CD4-positive, CD25-positive, alpha-beta regulatory T cell (primary cell): ENCODE data around the gene PRR19. TPM values are rescaled to one million over a fixed set of nuclear protein-coding genes. Genes with fewer than 3 reads are reported as not detected.

ENCODE experiments used
- ATAC-seq, 2 donors: fragments of 150-1000 bp; cut with Tn5 transposase; one replicate each; pipeline ENCODE4 v1.10.0; 2021; ENCODE audit warnings: low read depth in 2 of 2, moderate number of reproducible peaks in 2 of 2, moderate library complexity in 1 of 2
- DNase-seq, 3 donors: peaks; one replicate each; pipeline versions ENCODE4 v3.0.0 to v3.0.0-alpha.2; 2012 to 2022; ENCODE audit warnings: mixed read lengths in 1 of 3
- H3K27ac ChIP-seq: one replicate; pipeline ENCODE4 v1.7.0; 2013; ENCODE audit warnings: mild to moderate bottlenecking, low read length; ENCODE audit not compliant: insufficient read depth, poor library complexity, severe bottlenecking
- H3K27me3 ChIP-seq: one replicate; pipeline ENCODE4 v1.7.0; 2013; ENCODE audit warnings: low read length; ENCODE audit not compliant: control insufficient read depth, insufficient read depth
- H3K36me3 ChIP-seq: one replicate; pipeline ENCODE4 v1.7.0; 2013; ENCODE audit warnings: mild to moderate bottlenecking, low read length, moderate library complexity; ENCODE audit not compliant: control insufficient read depth, insufficient read depth
- H3K4me1 ChIP-seq: 2 replicates; pipeline ENCODE4 v1.7.0; 2013; ENCODE audit warnings: mild to moderate bottlenecking, low read length; ENCODE audit not compliant: insufficient read depth, control insufficient read depth, poor library complexity, severe bottlenecking
- H3K4me3 ChIP-seq: one replicate; pipeline ENCODE4 v1.7.0; 2013; ENCODE audit warnings: low read depth, mild to moderate bottlenecking, low read length, moderate library complexity
- H3K9me3 ChIP-seq, 2 experiments: 1 replicate in 1 of 2; 2 replicates in 1 of 2; pipeline ENCODE4 v1.7.0; 2013; ENCODE audit warnings: low read length in 2 of 2, mild to moderate bottlenecking in 1 of 2, moderate library complexity in 1 of 2; ENCODE audit not compliant: control insufficient read depth in 2 of 2
- H3K27ac Mint-ChIP-seq, 3 donors: one replicate each; pipeline ENCODE4 v1.8.0; 2020 to 2022; ENCODE audit warnings: mild to moderate bottlenecking in 3 of 3, mixed read lengths in 3 of 3, moderate library complexity in 2 of 3
- H3K27me3 Mint-ChIP-seq: one replicate; pipeline ENCODE4 v1.8.0; 2022; ENCODE audit warnings: mild to moderate bottlenecking, mixed read lengths
- H3K36me3 Mint-ChIP-seq: one replicate; pipeline ENCODE4 v1.8.0; 2020; ENCODE audit warnings: mixed read lengths
- H3K4me1 Mint-ChIP-seq, 4 donors: one replicate each; pipeline ENCODE4 v1.8.0; 2020 to 2022; ENCODE audit warnings: mixed read lengths in 4 of 4, mild to moderate bottlenecking in 1 of 4
- H3K4me3 Mint-ChIP-seq, 4 donors: one replicate each; pipeline ENCODE4 v1.8.0; 2020 to 2022; ENCODE audit warnings: mild to moderate bottlenecking in 4 of 4, mixed read lengths in 4 of 4, moderate library complexity in 3 of 4
- H3K9me3 Mint-ChIP-seq, 7 donors: one replicate each; pipeline ENCODE4 v1.8.0; 2020 to 2022; ENCODE audit warnings: mixed read lengths in 7 of 7, mild to moderate bottlenecking in 3 of 7, moderate library complexity in 2 of 7
- polyA plus RNA-seq, 4 donors: library from polyadenylated mRNA; unstranded; fragments of 300-500 nt; fragmentation: Illumina TruSeq; gene quantifications; one replicate each; pipeline ENCODE4 v1.2.3, GENCODE V29; 2021
- total RNA-seq: library from RNA; stranded (reverse); gene quantifications from one replicate; pipeline ENCODE4 v1.2.3, GENCODE V29; 2022

The PRR19 gene
- total and polyA plus RNA-seq, 5 donors from 2014 or later: 0.10 to 0.83 (median 0.21) TPM; not detected in 1

GRCh38 chr19:42291435-42291810, 10.5 kb upstream of the PRR19 start:
- H3K36me3 ChIP-seq: peaks cover 54% of the 10 kb centered on the region
- H3K4me3 Mint-ChIP-seq: no peak overlapping the region
- peak overlapping the region in 2 of 3 donors; percentile 4 to 81 for H3K27ac Mint-ChIP-seq

GRCh38 chr19:42292042-42292960, 9.6 kb upstream of the PRR19 start:
- Mint-ChIP-seq H3K9me3 (no peaks in the 10 kb centered on the region), H3K4me1 (peaks cover 0 to 24% (median 9%) of the 10 kb centered on the region in 4 donors), H3K36me3 (peaks cover 5% of the 10 kb centered on the region), H3K27ac (peak overlapping the region in 1 of 3 donors; percentile 81), H3K4me3 (no peak overlapping the region), H3K27me3 (no peaks in the 10 kb centered on the region)
- no peaks in the 10 kb centered on the region for H3K27me3 ChIP-seq
- H3K27ac ChIP-seq: no peak overlapping the region
- peaks cover 54% of the 10 kb centered on the region for H3K36me3 ChIP-seq
- H3K9me3 ChIP-seq: no peaks in the 10 kb centered on the region
- H3K4me3 ChIP-seq: no peak overlapping the region
- no peak for DNase-seq
- peaks cover 3% of the 10 kb centered on the region for H3K4me1 ChIP-seq
- no peak for ATAC-seq

More at GRCh38 chr19:42291435-42291810, 10.5 kb upstream of the PRR19 start:
- Histone ChIP-seq H3K27me3 (no peaks in the 10 kb centered on the region), H3K4me3 (no peak overlapping the region), H3K9me3 (no peaks in the 10 kb centered on the region), H3K27ac (no peak overlapping the region), H3K4me1 (peaks cover 3% of the 10 kb centered on the region)
- no peaks in the 10 kb centered on the region for H3K9me3 Mint-ChIP-seq
- ATAC-seq (no peak), DNase-seq (no peak)
- peaks cover 0 to 24% (median 8%) of the 10 kb centered on the region in 4 donors for H3K4me1 Mint-ChIP-seq
- peaks cover 5% of the 10 kb centered on the region for H3K36me3 Mint-ChIP-seq
- H3K27me3 Mint-ChIP-seq: no peaks in the 10 kb centered on the region

GRCh38 chr19:42292963-42293362, 9.0 kb upstream of the PRR19 start:
- Histone ChIP-seq H3K9me3 (no peaks in the 10 kb centered on the region), H3K4me1 (peaks cover 3% of the 10 kb centered on the region), H3K4me3 (no peak overlapping the region), H3K27me3 (no peaks in the 10 kb centered on the region), H3K36me3 (peaks cover 47% of the 10 kb centered on the region), H3K27ac (no peak overlapping the region)
- Mint-ChIP-seq H3K4me1 (peaks cover 0 to 20% (median 9%) of the 10 kb centered on the region in 4 donors), H3K36me3 (peaks cover 5% of the 10 kb centered on the region), H3K4me3 (no peak overlapping the region), H3K27ac (no peak overlapping the region), H3K9me3 (no peaks in the 10 kb centered on the region), H3K27me3 (no peaks in the 10 kb centered on the region)
- no peak for ATAC-seq
- no peak for DNase-seq

GRCh38 chr19:42293540-42293939, 8.4 kb upstream of the PRR19 start:
- H3K27ac ChIP-seq: no peak overlapping the region
- Mint-ChIP-seq H3K4me3 (peak overlapping the region in 1 of 4 donors; percentile 21), H3K4me1 (peaks cover 0 to 20% (median 9%) of the 10 kb centered on the region in 4 donors), H3K27ac (no peak overlapping the region), H3K27me3 (no peaks in the 10 kb centered on the region), H3K36me3 (peaks cover 5% of the 10 kb centered on the region), H3K9me3 (no peaks in the 10 kb centered on the region)
- peaks cover 3% of the 10 kb centered on the region for H3K4me1 ChIP-seq
- peaks cover 41% of the 10 kb centered on the region for H3K36me3 ChIP-seq
- no peak overlapping the region for H3K4me3 ChIP-seq
- DNase-seq (no peak), ATAC-seq (no peak)
- H3K9me3 ChIP-seq: no peaks in the 10 kb centered on the region
- no peaks in the 10 kb centered on the region for H3K27me3 ChIP-seq

GRCh38 chr19:42293948-42294347, 8.0 kb upstream of the PRR19 start:
- ATAC-seq (no peak), DNase-seq (no peak)
- Mint-ChIP-seq H3K4me3 (peak overlapping the region in 2 of 4 donors; percentile 21 to 58), H3K4me1 (peaks cover 0 to 20% (median 9%) of the 10 kb centered on the region in 4 donors), H3K27me3 (no peaks in the 10 kb centered on the region), H3K36me3 (peaks cover 5% of the 10 kb centered on the region), H3K9me3 (no peaks in the 10 kb centered on the region), H3K27ac (no peak overlapping the region)
- Histone ChIP-seq H3K9me3 (no peaks in the 10 kb centered on the region), H3K4me3 (no peak overlapping the region), H3K27me3 (no peaks in the 10 kb centered on the region), H3K36me3 (peaks cover 37% of the 10 kb centered on the region), H3K4me1 (peaks cover 3% of the 10 kb centered on the region), H3K27ac (no peak overlapping the region)

GRCh38 chr19:42294471-42295137, 7.3 kb upstream of the PRR19 start:
- Mint-ChIP-seq H3K4me1 (peaks cover 0 to 20% (median 9%) of the 10 kb centered on the region in 4 donors), H3K4me3 (peak overlapping the region in 1 of 4 donors; percentile 58), H3K9me3 (no peaks in the 10 kb centered on the region), H3K27me3 (no peaks in the 10 kb centered on the region), H3K36me3 (peaks cover 5% of the 10 kb centered on the region), H3K27ac (no peak overlapping the region)
- H3K4me3 ChIP-seq: no peak overlapping the region
- peaks cover 3% of the 10 kb centered on the region for H3K4me1 ChIP-seq
- ATAC-seq (no peak), DNase-seq (no peak)
- H3K27me3 ChIP-seq: no peaks in the 10 kb centered on the region
- H3K9me3 ChIP-seq: no peaks in the 10 kb centered on the region
- H3K27ac ChIP-seq: no peak overlapping the region
- peaks cover 31% of the 10 kb centered on the region for H3K36me3 ChIP-seq

GRCh38 chr19:42295342-42295741, 6.6 kb upstream of the PRR19 start:
- no peak for DNase-seq

More at GRCh38 chr19:42295342-42295741, 6.6 kb upstream of the PRR19 start:
- Mint-ChIP-seq H3K4me1 (peaks cover 0 to 25% (median 9%) of the 10 kb centered on the region in 4 donors), H3K9me3 (no peaks in the 10 kb centered on the region), H3K4me3 (peak overlapping the region in 2 of 4 donors; percentile 21 to 84), H3K36me3 (peaks cover 5% of the 10 kb centered on the region), H3K27ac (no peak overlapping the region), H3K27me3 (no peaks in the 10 kb centered on the region)
- H3K27ac ChIP-seq: no peak overlapping the region
- peaks cover 25% of the 10 kb centered on the region for H3K36me3 ChIP-seq
- no peaks in the 10 kb centered on the region for H3K9me3 ChIP-seq
- no peak overlapping the region for H3K4me3 ChIP-seq
- no peaks in the 10 kb centered on the region for H3K27me3 ChIP-seq
- no peak for ATAC-seq
- peaks cover 3% of the 10 kb centered on the region for H3K4me1 ChIP-seq
